PC-3 (cell line): ENCODE results near the gene KL. TPM values are rescaled to one million over a fixed set of nuclear protein-coding genes. Genes with fewer than 3 reads are reported as not detected.

ENCODE experiments used
- ATAC-seq: fragments of 200-7000 bp; cut with Tn5 transposase; 2 replicates; pipeline ENCODE4 v1.9.1; 2020; ENCODE audit warnings: mild to moderate bottlenecking, moderate library complexity
- BruUV-seq: library from RNA; stranded (reverse); fragments of 400-500 nt; replicated peaks from 2 replicates; lab custom pipeline; 2021; lab: Mats Ljungman, UMichigan
- CTCF ChIA-PET: fragments of 300-600 bp; sonication (Branson Sonifier 250); formaldehyde crosslinking; loops from one replicate; lab custom pipeline; 2022; ENCODE audit warnings: antibody characterized with exemption; lab: Charles Lee
- POLR2A ChIA-PET: fragments of 300-600 bp; sonication (Branson Sonifier 250); formaldehyde crosslinking; loops from one replicate; lab custom pipeline; 2022; ENCODE audit warnings: antibody characterized with exemption; ENCODE audit not compliant: unreplicated experiment; lab: Charles Lee
- DNase-seq: peaks from one replicate; pipeline ENCODE4 v3.0.0-alpha.2; 2015
- H2AFZ ChIP-seq: fragments of 300-600 bp; sonication (generic); 2 replicates; pipeline ENCODE4 v1.6.0; 2016; ENCODE audit warnings: antibody characterized with exemption, low read length
- H3F3A ChIP-seq: fragments of 300-600 bp; sonication (generic); one replicate; pipeline ENCODE4 v1.6.0; 2017; ENCODE audit warnings: antibody characterized with exemption, low read length, control low read depth, mild to moderate bottlenecking; ENCODE audit not compliant: unreplicated experiment
- H3K27ac ChIP-seq: fragments of 300-600 bp; sonication (generic); 2 replicates; pipeline ENCODE4 v1.5.1; 2016; ENCODE audit warnings: mild to moderate bottlenecking, low read length
- H3K27me3 ChIP-seq: fragments of 300-600 bp; sonication (generic); 2 replicates; pipeline ENCODE4 v1.6.1; 2016; ENCODE audit warnings: low read length, mixed read lengths
- H3K36me3 ChIP-seq: fragments of 300-600 bp; sonication (generic); 2 replicates; pipeline ENCODE4 v1.6.1; 2016; ENCODE audit warnings: low read depth, mixed run types, low read length, mixed read lengths
- H3K4me1 ChIP-seq: fragments of 300-600 bp; sonication (generic); 2 replicates; pipeline ENCODE4 v1.5.1; 2016; ENCODE audit warnings: low read length; ENCODE audit not compliant: insufficient read depth
- H3K4me2 ChIP-seq: fragments of 300-600 bp; sonication (generic); 2 replicates; pipeline ENCODE4 v1.6.0; 2016; ENCODE audit warnings: low read length
- H3K4me3 ChIP-seq: fragments of 300-600 bp; sonication (generic); 2 replicates; pipeline ENCODE4 v1.5.1; 2016; ENCODE audit warnings: mild to moderate bottlenecking, low read length, mixed read lengths
- H3K79me2 ChIP-seq: fragments of 300-600 bp; sonication (generic); 2 replicates; pipeline ENCODE4 v1.6.1; 2017; ENCODE audit warnings: low read length, mixed read lengths
- H3K9ac ChIP-seq: fragments of 300-600 bp; sonication (generic); 2 replicates; pipeline ENCODE4 v1.6.0; 2016; ENCODE audit warnings: mild to moderate bottlenecking, low read length
- H3K9me2 ChIP-seq: fragments of 300-600 bp; sonication (generic); replicated peaks from 2 replicates; pipeline ENCODE4 v1.6.1; 2016; ENCODE audit warnings: mixed run types, low read length, mixed read lengths
- H3K9me3 ChIP-seq: fragments of 300-600 bp; sonication (generic); 2 replicates; pipeline ENCODE4 v1.6.1; 2016; ENCODE audit warnings: low read length, mixed read lengths
- H4K20me1 ChIP-seq: fragments of 300-600 bp; sonication (generic); 2 replicates; pipeline ENCODE4 v1.6.1; 2016; ENCODE audit warnings: low read length, mixed read lengths
- EZH2 ChIP-seq: fragments of 300-600 bp; sonication (generic); IDR thresholded peaks from one replicate; pipeline ENCODE4 v1.6.1; 2017; ENCODE audit warnings: antibody characterized with exemption, mild to moderate bottlenecking, low read length; ENCODE audit not compliant: unreplicated experiment
- EZH2phosphoT487 ChIP-seq: fragments of 300-600 bp; sonication (generic); IDR thresholded peaks from 2 replicates; pipeline ENCODE4 v1.6.1; 2018; ENCODE audit warnings: mild to moderate bottlenecking, antibody characterized with exemption, low read length, borderline replicate concordance
- intact Hi-C: fragments of 100-400 bp; cut with micrococcal nuclease; formaldehyde crosslinking; loops from 2 replicates; pipeline ENCODE4 v1.9.0; 2023
- total RNA-seq: library from RNA; depleted of rRNA; stranded (reverse); fragments of >200 nt; gene quantifications from 2 replicates; pipeline ENCODE4 v1.2.3, GENCODE V29; 2014
- TF ChIP-seq, protein P1 (sequence below): fragments of 300-600 bp; sonication (generic); conservative IDR thresholded peaks from 2 replicates; pipeline ENCODE4 v1.5.1; 2017; ENCODE audit warnings: antibody characterized with exemption, low read depth, mild to moderate bottlenecking, low read length

Gene KL
- total RNA-seq, 1 experiment from 2014 or later: 0.07 TPM

DNA sequence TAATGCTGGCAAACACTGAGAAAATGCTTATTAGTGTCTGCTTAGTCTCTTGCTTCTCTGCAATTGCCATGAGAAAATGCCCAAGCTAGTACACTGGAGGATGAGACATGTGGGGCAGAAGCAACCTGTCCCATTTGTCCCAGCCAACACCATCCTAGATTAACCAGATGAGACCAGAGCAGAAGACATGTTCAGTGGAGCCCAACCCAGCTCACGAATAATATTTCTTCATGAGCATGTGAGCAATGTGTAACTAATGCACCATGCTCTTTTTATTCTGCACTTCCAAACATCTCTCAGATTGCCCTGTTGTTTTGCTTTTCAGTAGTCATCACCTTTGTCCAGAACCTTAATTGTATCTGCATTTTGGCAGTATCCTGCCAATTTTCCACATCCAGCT lies 21.4 kb downstream of the KL start:
- no peak overlapping the region for H3K9ac ChIP-seq
- BruUV-seq: no TSS peak
- ATAC-seq: no peak
- no peak overlapping the region for H3K4me2 ChIP-seq
- no peaks in the 10 kb centered on the region for H3K9me3 ChIP-seq
- CTCF ChIA-PET: no interaction called here
- H3K4me3 ChIP-seq: no peak overlapping the region
- no peaks in the 10 kb centered on the region for H3F3A ChIP-seq
- H4K20me1 ChIP-seq: no peaks in the 10 kb centered on the region
- POLR2A ChIA-PET: no interaction called here
- no peaks in the 10 kb centered on the region for H3K79me2 ChIP-seq
- H3K27me3 ChIP-seq: no peaks in the 10 kb centered on the region
- intact Hi-C loops: no loop called here
- no peak for DNase-seq
- no peaks in the 10 kb centered on the region for H3K36me3 ChIP-seq
- H3K4me1 ChIP-seq: no peaks in the 10 kb centered on the region
- H2AFZ ChIP-seq: no peak overlapping the region
- TF ChIP-seq EZH2 (no peak), EZH2phosphoT487 (no peak)
- TF ChIP-seq, protein P1, sequence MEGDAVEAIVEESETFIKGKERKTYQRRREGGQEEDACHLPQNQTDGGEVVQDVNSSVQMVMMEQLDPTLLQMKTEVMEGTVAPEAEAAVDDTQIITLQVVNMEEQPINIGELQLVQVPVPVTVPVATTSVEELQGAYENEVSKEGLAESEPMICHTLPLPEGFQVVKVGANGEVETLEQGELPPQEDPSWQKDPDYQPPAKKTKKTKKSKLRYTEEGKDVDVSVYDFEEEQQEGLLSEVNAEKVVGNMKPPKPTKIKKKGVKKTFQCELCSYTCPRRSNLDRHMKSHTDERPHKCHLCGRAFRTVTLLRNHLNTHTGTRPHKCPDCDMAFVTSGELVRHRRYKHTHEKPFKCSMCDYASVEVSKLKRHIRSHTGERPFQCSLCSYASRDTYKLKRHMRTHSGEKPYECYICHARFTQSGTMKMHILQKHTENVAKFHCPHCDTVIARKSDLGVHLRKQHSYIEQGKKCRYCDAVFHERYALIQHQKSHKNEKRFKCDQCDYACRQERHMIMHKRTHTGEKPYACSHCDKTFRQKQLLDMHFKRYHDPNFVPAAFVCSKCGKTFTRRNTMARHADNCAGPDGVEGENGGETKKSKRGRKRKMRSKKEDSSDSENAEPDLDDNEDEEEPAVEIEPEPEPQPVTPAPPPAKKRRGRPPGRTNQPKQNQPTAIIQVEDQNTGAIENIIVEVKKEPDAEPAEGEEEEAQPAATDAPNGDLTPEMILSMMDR: no peak
- no peaks in the 10 kb centered on the region for H3K9me2 ChIP-seq
- H3K27ac ChIP-seq: no peak overlapping the region

- Histone ChIP-seq H3K36me3 (no peaks in the 10 kb centered on the region), H2AFZ (no peak overlapping the region), H3K79me2 (no peaks in the 10 kb centered on the region), H3K4me2 (no peak overlapping the region), H4K20me1 (no peaks in the 10 kb centered on the region), H3K9me3 (no peaks in the 10 kb centered on the region), H3K27me3 (no peaks in the 10 kb centered on the region), H3F3A (no peaks in the 10 kb centered on the region), H3K9ac (no peak overlapping the region), H3K27ac (no peak overlapping the region), H3K4me3 (no peak overlapping the region), H3K4me1 (no peaks in the 10 kb centered on the region), H3K9me2 (no peaks in the 10 kb centered on the region)
- intact Hi-C loops: no loop called here
- ATAC-seq: no peak
- ChIA-PET POLR2A (no interaction called here), CTCF (no interaction called here)
- no peak for DNase-seq
- no TSS peak for BruUV-seq
- TF ChIP-seq, protein P1: no peak
- no peak for TF ChIP-seq EZH2
- TF ChIP-seq EZH2phosphoT487: no peak
Measured at GRCh38 chr13:33040090-33040489, 23.9 kb downstream of the KL start.

- CTCF ChIA-PET: no interaction called here
- no peaks in the 10 kb centered on the region for H3K27me3 ChIP-seq
- H3K36me3 ChIP-seq: no peaks in the 10 kb centered on the region
- no TSS peak for BruUV-seq
- H3F3A ChIP-seq: no peaks in the 10 kb centered on the region
- POLR2A ChIA-PET: no interaction called here
- no peak overlapping the region for H2AFZ ChIP-seq
- H3K9me2 ChIP-seq: no peaks in the 10 kb centered on the region
- intact Hi-C loops: no loop called here
- no peaks in the 10 kb centered on the region for H3K9me3 ChIP-seq
- no peaks in the 10 kb centered on the region for H4K20me1 ChIP-seq
- no peak overlapping the region for H3K4me3 ChIP-seq
- DNase-seq (no peak), ATAC-seq (no peak)
- no peak overlapping the region for H3K4me2 ChIP-seq
- no peak for TF ChIP-seq EZH2phosphoT487
- no peak for TF ChIP-seq EZH2
- TF ChIP-seq, protein P1: no peak
- peaks cover 9% of the 10 kb centered on the region; the same call in 1 of the 2 replicates for H3K4me1 ChIP-seq
- H3K79me2 ChIP-seq: no peaks in the 10 kb centered on the region
- H3K27ac ChIP-seq: no peak overlapping the region
- no peak overlapping the region for H3K9ac ChIP-seq
Measured at GRCh38 chr13:33045851-33046592, 29.8 kb downstream of the KL start.
